NCI-H187 (cell line): ENCODE results near the gene CTDSP1.

Experiments used
- DNase-seq, 2 experiments: peaks; one replicate each; lab custom pipeline; 2025; lab: John Stamatoyannopoulos, UW

CTDSP1 gene

GRCh38 chr2:218400167-218400929, 680 bp downstream of the CTDSP1 start:
- no peak for DNase-seq

- DNase-seq = no peak
Measured at GRCh38 chr2:218400930-218401881, 1.5 kb downstream of the CTDSP1 start.

- no peak for DNase-seq
Measured at GRCh38 chr2:218401890-218402289, 2.2 kb downstream of the CTDSP1 start.

DNA sequence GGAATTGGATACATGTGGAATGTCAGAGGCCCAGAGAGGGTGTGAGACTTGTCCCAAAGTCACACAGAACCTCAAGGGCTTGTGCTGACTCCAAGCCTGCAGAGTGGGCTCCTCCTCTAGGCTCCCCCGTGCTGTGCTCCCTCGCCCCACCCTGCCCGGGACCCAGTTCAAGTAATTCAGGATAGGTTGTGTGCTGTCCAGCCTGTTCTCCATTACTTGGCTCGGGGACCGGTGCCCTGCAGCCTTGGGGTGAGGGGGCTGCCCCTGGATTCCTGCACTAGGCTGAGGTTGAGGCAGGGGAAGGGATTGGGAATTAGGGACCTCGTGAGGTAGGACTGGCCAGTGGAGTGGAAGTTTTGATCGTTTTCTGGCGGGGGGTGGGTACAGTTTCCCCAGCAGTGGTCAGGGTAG, 2.8 kb downstream of the CTDSP1 start:
- no peak for DNase-seq

- DNase-seq = no peak
Measured at GRCh38 chr2:218402911-218403411, 3.3 kb downstream of the CTDSP1 start.

GRCh38 chr2:218403810-218404209, 4.1 kb downstream of the CTDSP1 start:
- no peak for DNase-seq

GRCh38 chr2:218404351-218405085, 4.8 kb downstream of the CTDSP1 start:
- DNase-seq = no peak

DNA sequence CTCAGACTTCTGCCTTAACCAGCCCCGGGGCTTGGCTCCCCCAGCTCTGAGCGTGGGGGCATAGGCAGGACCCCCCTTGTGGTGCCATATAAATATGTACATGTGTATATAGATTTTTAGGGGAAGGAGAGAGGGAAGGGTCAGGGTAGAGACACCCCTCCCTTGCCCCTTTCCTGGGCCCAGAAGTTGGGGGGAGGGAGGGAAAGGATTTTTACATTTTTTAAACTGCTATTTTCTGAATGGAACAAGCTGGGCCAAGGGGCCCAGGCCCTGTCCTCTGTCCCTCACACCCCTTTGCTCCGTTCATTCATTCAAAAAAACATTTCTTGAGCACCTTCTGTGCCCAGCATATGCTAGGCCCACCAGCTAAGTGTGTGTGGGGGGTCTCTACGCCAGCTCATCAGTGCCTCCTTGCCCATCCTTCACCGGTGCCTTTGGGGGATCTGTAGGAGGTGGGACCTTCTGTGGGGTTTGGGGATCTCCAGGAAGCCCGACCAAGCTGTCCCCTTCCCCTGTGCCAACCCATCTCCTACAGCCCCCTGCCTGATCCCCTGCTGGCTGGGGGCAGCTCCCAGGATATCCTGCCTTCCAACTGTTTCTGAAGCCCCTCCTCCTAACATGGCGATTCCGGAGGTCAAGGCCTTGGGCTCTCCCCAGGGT, 5.5 kb downstream of the CTDSP1 start:
- DNase-seq = no peak

DNA sequence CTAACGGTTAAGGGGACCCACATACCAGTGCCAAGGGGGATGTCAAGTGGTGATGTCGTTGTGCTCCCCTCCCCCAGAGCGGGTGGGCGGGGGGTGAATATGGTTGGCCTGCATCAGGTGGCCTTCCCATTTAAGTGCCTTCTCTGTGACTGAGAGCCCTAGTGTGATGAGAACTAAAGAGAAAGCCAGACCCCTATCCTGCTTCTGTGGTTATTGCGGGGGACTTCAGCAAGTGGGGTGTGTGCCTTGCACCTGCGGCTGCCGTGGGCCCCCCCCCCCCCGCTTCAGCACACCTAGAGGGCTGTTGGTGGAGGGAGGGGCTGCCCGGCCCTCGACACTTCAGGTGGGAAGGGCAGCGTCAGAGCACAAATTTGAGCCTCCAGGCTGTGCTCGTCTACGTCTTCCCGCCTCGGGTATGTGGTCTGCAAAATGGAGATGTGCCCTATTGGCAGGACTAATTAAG, 6.1 kb downstream of the CTDSP1 start:
- no peak for DNase-seq

DNA sequence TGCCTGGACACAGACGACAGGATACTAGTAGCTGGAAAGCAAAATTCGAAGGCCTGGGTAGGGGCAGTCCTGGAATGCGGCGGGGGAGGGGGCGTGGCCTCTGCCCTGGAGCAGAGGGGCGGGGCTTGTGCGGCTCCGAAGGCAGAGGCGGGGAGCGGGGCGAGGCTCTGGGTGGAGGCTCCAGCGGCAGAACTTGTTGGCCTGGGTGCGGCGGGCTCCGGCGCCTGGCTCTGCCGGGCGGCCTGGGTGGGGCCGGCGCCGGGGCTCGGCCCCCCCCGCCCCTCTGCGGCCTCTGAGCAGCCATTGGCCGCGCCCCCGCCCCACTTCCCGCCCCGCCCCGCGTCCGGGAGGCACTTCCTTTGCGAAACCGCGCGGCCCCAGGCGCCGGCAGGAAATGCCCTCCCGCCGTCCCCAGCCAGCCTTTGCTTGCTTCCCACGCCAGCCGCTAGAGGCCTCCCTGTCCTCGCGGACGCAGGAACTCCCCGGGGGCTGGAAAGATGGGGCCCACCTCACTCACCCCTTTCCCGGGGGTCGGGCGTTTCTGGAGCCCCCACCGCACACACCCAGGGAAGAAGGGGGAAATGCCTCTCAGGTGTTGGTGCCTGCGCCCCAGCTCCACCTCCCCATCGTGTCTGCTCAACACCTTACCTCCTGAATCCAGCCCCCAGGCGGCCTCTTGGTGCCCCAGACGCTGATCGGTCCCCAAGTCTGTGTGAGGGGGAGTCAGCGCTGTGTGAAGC, 6.7 kb downstream of the CTDSP1 start:
- peak; percentile 16 to 90 for DNase-seq

DNA sequence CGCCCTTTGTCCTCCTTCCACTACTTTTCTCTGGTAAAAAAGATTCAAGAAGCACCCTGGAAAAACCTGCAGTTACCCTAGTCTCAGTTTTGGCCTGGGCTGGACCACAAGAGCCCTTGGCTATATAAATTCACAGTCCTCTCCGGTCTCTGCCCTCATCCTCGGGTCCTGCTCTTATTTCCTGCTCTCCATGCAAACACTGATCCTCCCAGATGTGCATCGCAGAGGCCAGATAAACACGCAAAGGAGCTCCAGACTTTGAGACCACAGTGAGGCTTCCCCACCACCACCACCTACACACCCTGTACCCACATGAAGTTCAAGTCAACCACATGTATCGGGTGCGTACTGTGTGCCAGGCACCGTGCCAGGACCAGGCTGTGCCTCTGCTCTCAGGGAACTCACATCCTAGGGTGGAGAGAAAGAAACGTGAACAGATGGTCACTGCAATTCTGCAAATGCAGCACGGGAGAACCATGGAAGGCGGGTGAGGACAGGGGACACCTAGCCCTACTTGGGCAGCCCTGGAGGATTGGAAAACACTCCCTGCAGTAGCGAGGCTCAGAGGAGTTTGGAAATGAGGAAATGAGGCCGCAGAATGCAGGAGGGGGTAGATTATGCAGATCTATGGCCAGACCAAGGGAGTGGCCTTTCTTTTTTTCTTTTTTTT, 7.4 kb downstream of the CTDSP1 start:
- DNase-seq = no peak

GRCh38 chr2:218407717-218408116, 8.0 kb downstream of the CTDSP1 start:
- no peak for DNase-seq

GRCh38 chr2:218418321-218418716, 18.7 kb downstream of the CTDSP1 start:
- no peak for DNase-seq

GRCh38 chr2:218418717-218419458, 19.2 kb downstream of the CTDSP1 start, which contains the start of gene VIL1:
Gene VIL1, plus strand, starts transcription at chr2:218419123. Its CDS starts 4,656 bp downstream, at chr2:218423779.
- DNase-seq = peak; percentile 66 to 69

DNA sequence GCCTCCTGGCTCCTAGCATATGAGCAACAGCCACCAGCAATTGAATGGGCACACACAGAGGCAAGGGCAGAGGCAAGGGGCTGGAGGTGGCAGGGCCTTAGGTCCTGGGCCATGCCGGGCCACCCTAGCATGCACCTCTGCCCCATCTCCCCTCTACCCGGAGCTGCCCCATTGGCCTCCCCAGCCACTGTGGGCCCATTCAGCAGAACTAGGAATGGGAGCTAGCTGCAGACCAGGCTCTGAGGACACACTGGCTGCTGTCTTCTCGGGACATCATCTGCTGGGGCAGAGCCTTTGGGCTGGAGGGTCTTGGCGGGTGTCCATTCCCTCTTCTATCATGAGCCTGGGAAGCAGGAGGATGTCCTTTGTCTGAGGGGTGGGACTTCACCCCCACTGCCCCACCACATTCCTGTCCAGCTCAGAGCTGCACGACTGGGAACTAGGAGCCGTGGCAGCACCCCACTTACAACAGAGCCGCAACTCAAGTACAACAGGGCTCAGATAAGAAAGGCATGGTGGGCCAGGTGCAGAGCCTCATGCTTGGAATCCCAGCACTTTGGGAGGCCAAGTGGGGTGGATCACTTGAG, 20.1 kb downstream of the CTDSP1 start:
- DNase-seq = no peak

GRCh38 chr2:218421027-218421426, 21.4 kb downstream of the CTDSP1 start:
- no peak for DNase-seq

- no peak for DNase-seq
Measured at GRCh38 chr2:218422403-218423086, 22.9 kb downstream of the CTDSP1 start.

GRCh38 chr2:218423584-218423983, 23.9 kb downstream of the CTDSP1 start:
- no peak for DNase-seq
